Panc1 (cell line): Measurements from ENCODE around the gene ARFGAP1. TPM values are rescaled to one million over a fixed set of nuclear protein-coding genes. Genes with fewer than 3 reads are reported as not detected.

Source experiments
- ATAC-seq: fragments of 200-7000 bp; cut with Tn5 transposase; 2 replicates; pipeline ENCODE4 v1.9.1; 2020; ENCODE audit warnings: mild to moderate bottlenecking, moderate library complexity
- BruUV-seq: library from RNA; stranded (reverse); fragments of 400-500 nt; replicated peaks from 2 replicates; lab custom pipeline; 2021; lab: Mats Ljungman, UMichigan
- CTCF ChIA-PET: fragments of 300-600 bp; sonication (Branson Sonifier 250); formaldehyde crosslinking; loops from one replicate; lab custom pipeline; 2022; ENCODE audit warnings: antibody characterized with exemption; lab: Charles Lee
- POLR2A ChIA-PET: fragments of 300-600 bp; sonication (Branson Sonifier 250); formaldehyde crosslinking; loops from one replicate; lab custom pipeline; 2022; ENCODE audit warnings: antibody characterized with exemption; lab: Charles Lee
- DNase-seq: peaks from one replicate; pipeline ENCODE4 v3.0.0-alpha.2; 2010; ENCODE audit warnings: low read depth, low spot score
- H3K27ac ChIP-seq: 2 replicates; pipeline ENCODE4 v1.5.1; 2011; ENCODE audit warnings: mild to moderate bottlenecking, low read length, inconsistent platforms
- H3K27me3 ChIP-seq: fragments of 200-500 bp; sonication (Bioruptor generic); 2 replicates; pipeline ENCODE4 v1.6.0; 2014; ENCODE audit warnings: low read length, inconsistent platforms; ENCODE audit not compliant: control insufficient read depth, insufficient read depth
- H3K36me3 ChIP-seq: fragments of 200-500 bp; sonication (Bioruptor generic); 2 replicates; pipeline ENCODE4 v1.5.1; 2014; ENCODE audit warnings: inconsistent platforms, mild to moderate bottlenecking, low read length, moderate library complexity; ENCODE audit not compliant: control insufficient read depth, insufficient read depth
- H3K4me1 ChIP-seq: 2 replicates; pipeline ENCODE4 v1.5.1; 2011; ENCODE audit warnings: inconsistent platforms, mild to moderate bottlenecking, low read length, moderate library complexity; ENCODE audit not compliant: control insufficient read depth, insufficient read depth
- H3K4me3 ChIP-seq, 2 experiments: 2 replicates each; pipeline ENCODE4 v1.5.1; 2011 to 2012; ENCODE audit warnings: low read depth in 2 of 2, low read length in 2 of 2, mild to moderate bottlenecking in 2 of 2, inconsistent platforms in 1 of 2, moderate library complexity in 1 of 2
- H3K9me3 ChIP-seq: fragments of 200-500 bp; sonication (Bioruptor generic); 2 replicates; pipeline ENCODE4 v1.5.1; 2014; ENCODE audit warnings: low read depth, mild to moderate bottlenecking, inconsistent platforms, low read length, moderate library complexity; ENCODE audit not compliant: control insufficient read depth, insufficient read depth
- CTCF ChIP-seq: fragments of 450-650 bp; IDR thresholded peaks from 2 replicates; pipeline ENCODE4 v1.5.1; 2017; ENCODE audit warnings: mild to moderate bottlenecking
- POLR2AphosphoS5 ChIP-seq: IDR thresholded peaks from 2 replicates; pipeline ENCODE4 v1.6.1; 2012; ENCODE audit warnings: mild to moderate bottlenecking, low read depth, low read length, moderate library complexity
- REST ChIP-seq, 2 experiments: IDR thresholded peaks; 2 replicates each; pipeline ENCODE4 v1.6.1; 2011 to 2012; ENCODE audit warnings: low read depth in 2 of 2, control low read depth in 1 of 2, low read length in 1 of 2, mild to moderate bottlenecking in 1 of 2, moderate library complexity in 1 of 2; ENCODE audit not compliant: insufficient read depth in 1 of 2
- SIN3A ChIP-seq: IDR thresholded peaks from 2 replicates; pipeline ENCODE4 v1.6.1; 2012; ENCODE audit warnings: low read depth, mild to moderate bottlenecking, low read length, moderate library complexity, borderline replicate concordance; ENCODE audit not compliant: insufficient read depth
- TCF7L2 ChIP-seq: IDR thresholded peaks from 2 replicates; pipeline ENCODE4 v1.6.1; 2011; ENCODE audit warnings: mild to moderate bottlenecking, low read depth, low read length, inconsistent platforms
- in situ Hi-C: cut with HindIII; loops from 2 replicates; pipeline ENCODE4 v1.10.0; 2016; ENCODE audit warnings: low sequenced_read_pairs, low pct_unique_long_range_greater_than_20kb
- intact Hi-C: fragments of 100-400 bp; cut with micrococcal nuclease; formaldehyde crosslinking; loops from one replicate; pipeline ENCODE4 v1.10.0; 2022; ENCODE audit not compliant: unreplicated experiment
- total RNA-seq: library from RNA; stranded (reverse); gene quantifications from one replicate; pipeline ENCODE4 v1.2.1, GENCODE V29; 2021; ENCODE audit not compliant: unreplicated experiment

Gene ARFGAP1
- total RNA-seq, 1 experiment from 2014 or later = 110 TPM

GRCh38 chr20:63293456-63293855, 20.8 kb downstream of the ARFGAP1 start:
- DNase-seq = no peak
- in situ Hi-C loops (loop anchor here (25.0 kb wide), 1 partner anchor 94 kb away; no protein-coding TSS in a partner anchor), intact Hi-C loops (loop anchor here (5.0 kb wide), 1 partner anchor 71 kb away; no protein-coding TSS in a partner anchor)
- no peak for ATAC-seq
- ChIA-PET POLR2A (no interaction called here), CTCF (no interaction called here)
- H3K4me3 ChIP-seq = no peak overlapping the region
- no peaks in the 10 kb centered on the region for H3K27me3 ChIP-seq
- H3K27ac ChIP-seq = no peak overlapping the region
- BruUV-seq = no TSS peak
- peaks cover 13% of the 10 kb centered on the region for H3K4me1 ChIP-seq
- H3K36me3 ChIP-seq = no peaks in the 10 kb centered on the region
- no peak for TF ChIP-seq TCF7L2
- TF ChIP-seq POLR2AphosphoS5 = no peak
- TF ChIP-seq SIN3A = no peak
- TF ChIP-seq REST (IDR thresholded peaks at IDR 0.05; ENCODE audit: insufficient read depth in 1 of 2, low read depth in 2 of 2, low read length in 1 of 2) = no peak
- TF ChIP-seq CTCF = no peak
- H3K9me3 ChIP-seq = no peaks in the 10 kb centered on the region

- DNase-seq (no peak), ATAC-seq (no peak)
- ChIA-PET POLR2A (no interaction called here), CTCF (no interaction called here)
- Histone ChIP-seq H3K36me3 (no peaks in the 10 kb centered on the region), H3K27ac (no peak overlapping the region), H3K27me3 (no peaks in the 10 kb centered on the region), H3K9me3 (no peaks in the 10 kb centered on the region), H3K4me3 (no peak overlapping the region), H3K4me1 (peaks cover 13% of the 10 kb centered on the region)
- no TSS peak for BruUV-seq
- TF ChIP-seq CTCF = no peak
- no peak for TF ChIP-seq SIN3A
- TF ChIP-seq TCF7L2 = no peak
- TF ChIP-seq POLR2AphosphoS5 = no peak
- TF ChIP-seq REST (IDR thresholded peaks at IDR 0.05; ENCODE audit: insufficient read depth in 1 of 2, low read depth in 2 of 2, low read length in 1 of 2) = no peak
- in situ Hi-C loops = loop anchor here (25.0 kb wide), 1 partner anchor 93 kb away; no protein-coding TSS in a partner anchor
- intact Hi-C loops = loop anchor here (5.0 kb wide), 1 partner anchor 72 kb away; no protein-coding TSS in a partner anchor
Measured at GRCh38 chr20:63293871-63294535, 21.4 kb downstream of the ARFGAP1 start.
